HCT116 (cell line): ENCODE results near the gene PTPRS. TPM values are rescaled to one million over a fixed set of nuclear protein-coding genes. Genes with fewer than 3 reads are reported as not detected.

ENCODE experiments used
- ATAC-seq: fragments of 200-7000 bp; cut with Tn5 transposase; 2 replicates; pipeline ENCODE4 v1.9.1; 2020; ENCODE audit warnings: mild to moderate bottlenecking, moderate library complexity
- BruUV-seq: library from RNA; stranded (reverse); fragments of 400-500 nt; replicated peaks from 2 replicates; lab custom pipeline; 2021; lab: Mats Ljungman, UMichigan
- CTCF ChIA-PET: fragments of 300-600 bp; sonication (Branson Sonifier 250); formaldehyde crosslinking; loops from one replicate; lab custom pipeline; 2021; ENCODE audit warnings: antibody characterized with exemption; lab: Charles Lee
- POLR2A ChIA-PET: fragments of 300-600, 350-600 bp; sonication (Branson Sonifier 250); formaldehyde crosslinking; loops from one replicate; lab custom pipeline; 2021; ENCODE audit warnings: antibody characterized with exemption; lab: Charles Lee
- RAD21 ChIA-PET, 2 experiments: fragments of 300-600 bp; sonication (Branson Sonifier 250); formaldehyde crosslinking; loops; one replicate each; lab custom pipeline; 2023; ENCODE audit warnings: low total read pairs in 2 of 2; ENCODE audit not compliant: uncharacterized antibody in 2 of 2, unreplicated experiment in 2 of 2, low non-redundant PET in 1 of 2; lab: Charles Lee
- DNase-seq: peaks from one replicate; pipeline ENCODE4 v3.0.0-alpha.2; 2010; ENCODE audit warnings: low read depth, low spot score
- H2AFZ ChIP-seq: fragments of 200-600 bp; shearing (Covaris generic), sonication (generic); 2 replicates; pipeline ENCODE4 v1.6.1; 2017; ENCODE audit warnings: low read depth, mixed run types, mixed read lengths, antibody characterized with exemption, low read length; ENCODE audit not compliant: poor library complexity, severe bottlenecking
- H3K27ac ChIP-seq: 2 replicates; pipeline ENCODE4 v1.5.1; 2012; ENCODE audit warnings: low read depth, low read length
- H3K27me3 ChIP-seq: fragments of 200-600 bp; sonication (generic); 2 replicates; pipeline ENCODE4 v1.6.1; 2016; ENCODE audit warnings: mixed run types, low read length, mixed read lengths; ENCODE audit not compliant: insufficient read depth
- H3K36me3 ChIP-seq, 2 experiments: fragments of 200-500 bp in 1 of 2; fragments of 200-600 bp in 1 of 2; sonication (Bioruptor generic) in 1 of 2; sonication (generic) in 1 of 2; 2 replicates each; pipeline versions ENCODE4 v1.5.1 to v1.6.1; 2014 to 2016; ENCODE audit warnings: low read length in 2 of 2, inconsistent platforms in 1 of 2, mixed read lengths in 1 of 2, mixed run types in 1 of 2; ENCODE audit not compliant: insufficient read depth in 2 of 2, control insufficient read depth in 1 of 2
- H3K4me1 ChIP-seq, 2 experiments: fragments of 200-600 bp in 1 of 2; sonication (generic) in 1 of 2; 2 replicates each; pipeline versions ENCODE4 v1.5.1 to v1.6.1; 2012 to 2017; ENCODE audit warnings: low read length in 2 of 2, inconsistent platforms in 1 of 2, mild to moderate bottlenecking in 1 of 2, mixed read lengths in 1 of 2, mixed run types in 1 of 2, moderate library complexity in 1 of 2; ENCODE audit not compliant: insufficient read depth in 2 of 2, control insufficient read depth in 1 of 2
- H3K4me2 ChIP-seq: fragments of 200-600 bp; sonication (generic); 2 replicates; pipeline ENCODE4 v1.6.1; 2017; ENCODE audit warnings: mixed run types, low read length, mixed read lengths
- H3K4me3 ChIP-seq, 2 experiments: fragments of 200-600 bp in 1 of 2; sonication (generic) in 1 of 2; replicated peaks in 1 of 2; 2 replicates each; pipeline ENCODE4 v1.5.1; 2011 to 2016; ENCODE audit warnings: low read length in 2 of 2, control low read depth in 1 of 2, low read depth in 1 of 2, mild to moderate bottlenecking in 1 of 2, mixed read lengths in 1 of 2, mixed run types in 1 of 2
- H3K79me2 ChIP-seq: fragments of 200-600 bp; sonication (generic); 2 replicates; pipeline ENCODE4 v1.6.1; 2017; ENCODE audit warnings: mild to moderate bottlenecking, mixed run types, low read length, moderate library complexity, mixed read lengths; ENCODE audit not compliant: insufficient read depth
- H3K9ac ChIP-seq: fragments of 200-600 bp; sonication (generic); 2 replicates; pipeline ENCODE4 v1.6.1; 2016; ENCODE audit warnings: low read length, mixed read lengths
- H3K9me2 ChIP-seq: fragments of 200-600 bp; sonication (generic), shearing (Covaris generic); 2 replicates; pipeline ENCODE4 v1.6.1; 2017; ENCODE audit warnings: mixed run types, mild to moderate bottlenecking, moderate library complexity; ENCODE audit not compliant: insufficient read depth
- H3K9me3 ChIP-seq, 2 experiments: fragments of 200-500 bp in 1 of 2; fragments of 200-600 bp in 1 of 2; sonication (Bioruptor generic) in 1 of 2; sonication (generic) in 1 of 2; 2 replicates each; pipeline ENCODE4 v1.6.1; 2014 to 2017; ENCODE audit warnings: low read length in 2 of 2, mixed read lengths in 2 of 2, inconsistent platforms in 1 of 2, low read depth in 1 of 2, mild to moderate bottlenecking in 1 of 2, mixed run types in 1 of 2, moderate library complexity in 1 of 2; ENCODE audit not compliant: control insufficient read depth in 1 of 2, insufficient read depth in 1 of 2
- H4K20me1 ChIP-seq: fragments of 200-600 bp; sonication (generic), shearing (Covaris generic); 2 replicates; pipeline ENCODE4 v1.6.1; 2017; ENCODE audit warnings: mixed run types, mild to moderate bottlenecking, moderate library complexity; ENCODE audit not compliant: insufficient read depth
- ATF3 ChIP-seq: IDR thresholded peaks from 2 replicates; pipeline ENCODE4 v1.6.1; 2012
- CBX3 ChIP-seq: IDR thresholded peaks from 2 replicates; pipeline ENCODE4 v1.6.1; 2012; ENCODE audit warnings: low read depth
- CEBPB ChIP-seq: IDR thresholded peaks from 2 replicates; pipeline ENCODE4 v1.6.1; 2012; ENCODE audit warnings: low read depth
- CTCF ChIP-seq, 3 experiments: fragments of 200-600 bp in 1 of 3; sonication (generic) in 1 of 3; IDR thresholded peaks in 2 of 3; conservative IDR thresholded peaks in 1 of 3; 2 replicates each; pipeline ENCODE4 v1.5.1; 2012 to 2017; ENCODE audit warnings: low read depth in 2 of 3, low read length in 2 of 3, antibody characterized with exemption in 1 of 3, borderline replicate concordance in 1 of 3, control low read depth in 1 of 3, mild to moderate bottlenecking in 1 of 3, mixed read lengths in 1 of 3, mixed run types in 1 of 3, moderate library complexity in 1 of 3; ENCODE audit not compliant: insufficient read depth in 1 of 3
- EZH2 ChIP-seq: fragments of 200-600 bp; sonication (generic); IDR thresholded peaks from 2 replicates; pipeline ENCODE4 v1.6.1; 2017; ENCODE audit warnings: antibody characterized with exemption, mixed run types
- JUND ChIP-seq: IDR thresholded peaks from 2 replicates; pipeline ENCODE4 v1.6.1; 2012
- POLR2A ChIP-seq: IDR thresholded peaks from 2 replicates; pipeline ENCODE4 v1.7.0; 2011; ENCODE audit warnings: borderline replicate concordance; ENCODE audit not compliant: insufficient read depth, insufficient read length; ENCODE audit errors: extremely low read depth
- POLR2AphosphoS5 ChIP-seq: IDR thresholded peaks from 2 replicates; pipeline ENCODE4 v1.6.1; 2011; ENCODE audit warnings: mild to moderate bottlenecking, low read depth, low read length, moderate library complexity
- RAD21 ChIP-seq: IDR thresholded peaks from 2 replicates; pipeline ENCODE4 v1.6.1; 2012; ENCODE audit warnings: low read depth, mild to moderate bottlenecking
- REST ChIP-seq: IDR thresholded peaks from 2 replicates; pipeline ENCODE4 v1.6.1; 2012; ENCODE audit warnings: low read depth
- SIN3A ChIP-seq: IDR thresholded peaks from 2 replicates; pipeline ENCODE4 v1.6.1; 2012; ENCODE audit warnings: low read depth
- SP1 ChIP-seq: IDR thresholded peaks from 2 replicates; pipeline ENCODE4 v1.6.1; 2012; ENCODE audit warnings: low read depth
- YY1 ChIP-seq: IDR thresholded peaks from 2 replicates; pipeline ENCODE4 v1.6.1; 2011; ENCODE audit warnings: low read length, low read depth, moderate library complexity, mild to moderate bottlenecking; ENCODE audit not compliant: insufficient replicate concordance; ENCODE audit errors: extremely low read depth
- intact Hi-C: fragments of 100-400 bp; cut with micrococcal nuclease; formaldehyde crosslinking; loops from 2 replicates; pipeline ENCODE4 v1.10.0; 2022
- total RNA-seq: library from RNA; stranded (reverse); gene quantifications from one replicate; pipeline ENCODE4 v1.2.1, GENCODE V29; 2021; ENCODE audit not compliant: unreplicated experiment

PTPRS gene
- total RNA-seq, 1 experiment from 2014 or later, result 123 TPM

- intact Hi-C loops, result no loop called here
- Histone ChIP-seq H3K79me2 (peaks cover 9% of the 10 kb centered on the region; the same call in 1 of the 2 replicates), H4K20me1 (no peaks in the 10 kb centered on the region), H3K27ac (no peak overlapping the region), H3K4me3 (no peak overlapping the region), H3K4me1 (peaks cover 9 to 28% of the 10 kb centered on the region in 2 experiments), H3K9me3 (no peaks in the 10 kb centered on the region), H2AFZ (no peak overlapping the region), H3K9ac (no peak overlapping the region), H3K36me3 (no peaks in the 10 kb centered on the region), H3K9me2 (no peaks in the 10 kb centered on the region), H3K4me2 (no peak overlapping the region), H3K27me3 (peaks cover 3% of the 10 kb centered on the region; the same call in 1 of the 2 replicates)
- CTCF ChIA-PET, result no interaction called here
- ATAC-seq (no peak), DNase-seq (no peak)
- POLR2A ChIA-PET, result no interaction called here
- no peak for TF ChIP-seq JUND
- no peak for TF ChIP-seq CTCF (IDR thresholded peaks at IDR 0.05 in 2 of 3, conservative IDR thresholded peaks at IDR 0.05 in 1 of 3; ENCODE audit: borderline replicate concordance in 1 of 3, insufficient read depth in 1 of 3, low read depth in 2 of 3, low read length in 2 of 3)
- no peak for TF ChIP-seq RAD21
- TF ChIP-seq YY1, result no peak
- no peak for TF ChIP-seq EZH2
- no peak for TF ChIP-seq POLR2A
- no peak for TF ChIP-seq CEBPB
- no peak for TF ChIP-seq REST
- no peak for TF ChIP-seq SIN3A
- TF ChIP-seq ATF3, result no peak
- no peak for TF ChIP-seq CBX3
- no peak for TF ChIP-seq SP1
- TF ChIP-seq POLR2AphosphoS5, result no peak
- RAD21 ChIA-PET, result no interaction called here
- BruUV-seq, result no TSS peak
These were observed 2.1 kb upstream of the PTPRS start for GRCh38 chr19:5342573-5343201.
